Fibroblast of pulmonary artery (primary cell): ENCODE results near the gene DOK6.

Experiments used
- DNase-seq: peaks from one replicate; pipeline ENCODE4 v3.0.0-alpha.2; 2010; ENCODE audit warnings: low read depth
- H3K4me3 ChIP-seq: replicated peaks from 2 replicates; pipeline ENCODE4 v1.5.1; 2011; ENCODE audit warnings: low read depth, mild to moderate bottlenecking, control low read depth, low read length, moderate library complexity
- CTCF ChIP-seq: IDR thresholded peaks from 2 replicates; pipeline ENCODE4 v1.5.1; 2011; ENCODE audit warnings: mild to moderate bottlenecking, control low read depth, low read length, inconsistent platforms; ENCODE audit errors: missing control alignments

DOK6 gene

GRCh38 chr18:69736730-69737129 lies 336.0 kb downstream of the DOK6 start:
- no peak for DNase-seq
- H3K4me3 ChIP-seq = no peak overlapping the region
- TF ChIP-seq CTCF = no peak

GRCh38 chr18:69737851-69738250 lies 337.2 kb downstream of the DOK6 start:
- no peak overlapping the region for H3K4me3 ChIP-seq
- no peak for DNase-seq
- no peak for TF ChIP-seq CTCF

GRCh38 chr18:69747388-69747787 lies 346.7 kb downstream of the DOK6 start:
- TF ChIP-seq CTCF = no peak
- H3K4me3 ChIP-seq = no peak overlapping the region
- no peak for DNase-seq

GRCh38 chr18:69752737-69753380 lies 352.2 kb downstream of the DOK6 start:
- no peak for TF ChIP-seq CTCF
- no peak for DNase-seq
- no peak overlapping the region for H3K4me3 ChIP-seq

- TF ChIP-seq CTCF = no peak
- H3K4me3 ChIP-seq = no peak overlapping the region
- DNase-seq = no peak
These were observed 353.4 kb downstream of the DOK6 start for GRCh38 chr18:69754108-69754507.

GRCh38 chr18:69755041-69755440 lies 354.4 kb downstream of the DOK6 start:
- TF ChIP-seq CTCF = no peak
- H3K4me3 ChIP-seq = no peak overlapping the region
- no peak for DNase-seq

GRCh38 chr18:69755856-69756496 lies 355.3 kb downstream of the DOK6 start:
- DNase-seq = no peak
- TF ChIP-seq CTCF = no peak
- no peak overlapping the region for H3K4me3 ChIP-seq
